KMS-11 (cell line): ENCODE measurements around the gene MAP2K5.

Source experiments
- H2AFZ ChIP-seq: fragments of 200-600 bp; sonication (generic); 2 replicates; pipeline ENCODE4 v1.6.1; 2016; ENCODE audit warnings: antibody characterized with exemption, mixed run types, low read depth
- H3K27ac ChIP-seq: fragments of 200-600 bp; sonication (generic); 2 replicates; pipeline ENCODE4 v1.6.1; 2016; ENCODE audit warnings: mild to moderate bottlenecking, mixed run types
- H3K27me3 ChIP-seq: fragments of 200-600 bp; sonication (generic); 2 replicates; pipeline ENCODE4 v1.6.1; 2017; ENCODE audit warnings: mild to moderate bottlenecking, low read depth, mixed run types, moderate library complexity; ENCODE audit not compliant: insufficient read depth
- H3K36me3 ChIP-seq: fragments of 200-600 bp; sonication (generic); 2 replicates; pipeline ENCODE4 v1.6.1; 2017; ENCODE audit warnings: mild to moderate bottlenecking, mixed run types; ENCODE audit not compliant: insufficient read depth
- H3K4me1 ChIP-seq: fragments of 200-600 bp; sonication (generic); 2 replicates; pipeline ENCODE4 v1.6.1; 2016; ENCODE audit warnings: mild to moderate bottlenecking, low read depth, mixed run types; ENCODE audit not compliant: poor library complexity, severe bottlenecking
- H3K4me2 ChIP-seq: fragments of 200-600 bp; sonication (generic); 2 replicates; pipeline ENCODE4 v1.7.0; 2016; ENCODE audit warnings: mild to moderate bottlenecking, mixed run types
- H3K4me3 ChIP-seq: fragments of 200-600 bp; sonication (generic); IDR thresholded peaks from 2 replicates; pipeline ENCODE4 v1.6.1; 2017; ENCODE audit warnings: low read depth, low read length, mixed read lengths; ENCODE audit not compliant: insufficient read depth
- H3K79me2 ChIP-seq: fragments of 200-600 bp; sonication (generic); 2 replicates; pipeline ENCODE4 v1.6.1; 2016; ENCODE audit warnings: low read depth, mixed run types; ENCODE audit not compliant: insufficient read depth
- H3K9ac ChIP-seq: fragments of 200-600 bp; sonication (generic); 2 replicates; pipeline ENCODE4 v1.6.1; 2016; ENCODE audit warnings: mild to moderate bottlenecking, mixed run types
- H4K20me1 ChIP-seq: fragments of 200-600 bp; sonication (generic); 2 replicates; pipeline ENCODE4 v1.6.1; 2016; ENCODE audit warnings: mild to moderate bottlenecking, mixed run types; ENCODE audit not compliant: insufficient read depth
- TF ChIP-seq, protein P1 (sequence below): fragments of 200-600 bp; sonication (generic); conservative IDR thresholded peaks from 2 replicates; pipeline ENCODE4 v1.6.1; 2017; ENCODE audit warnings: low read depth, mild to moderate bottlenecking, antibody characterized with exemption, low read length, moderate library complexity, mixed read lengths

Gene MAP2K5

GRCh38 chr15:67556976-67557570, 14.6 kb downstream of the MAP2K5 start:
- Histone ChIP-seq H2AFZ (no peak overlapping the region), H3K9ac (no peak overlapping the region), H3K4me3 (no peak overlapping the region), H3K4me2 (no peak overlapping the region), H4K20me1 (no peaks in the 10 kb centered on the region), H3K4me1 (no peaks in the 10 kb centered on the region), H3K27me3 (no peaks in the 10 kb centered on the region), H3K79me2 (no peaks in the 10 kb centered on the region), H3K36me3 (no peaks in the 10 kb centered on the region), H3K27ac (no peak overlapping the region)
- TF ChIP-seq, protein P1, sequence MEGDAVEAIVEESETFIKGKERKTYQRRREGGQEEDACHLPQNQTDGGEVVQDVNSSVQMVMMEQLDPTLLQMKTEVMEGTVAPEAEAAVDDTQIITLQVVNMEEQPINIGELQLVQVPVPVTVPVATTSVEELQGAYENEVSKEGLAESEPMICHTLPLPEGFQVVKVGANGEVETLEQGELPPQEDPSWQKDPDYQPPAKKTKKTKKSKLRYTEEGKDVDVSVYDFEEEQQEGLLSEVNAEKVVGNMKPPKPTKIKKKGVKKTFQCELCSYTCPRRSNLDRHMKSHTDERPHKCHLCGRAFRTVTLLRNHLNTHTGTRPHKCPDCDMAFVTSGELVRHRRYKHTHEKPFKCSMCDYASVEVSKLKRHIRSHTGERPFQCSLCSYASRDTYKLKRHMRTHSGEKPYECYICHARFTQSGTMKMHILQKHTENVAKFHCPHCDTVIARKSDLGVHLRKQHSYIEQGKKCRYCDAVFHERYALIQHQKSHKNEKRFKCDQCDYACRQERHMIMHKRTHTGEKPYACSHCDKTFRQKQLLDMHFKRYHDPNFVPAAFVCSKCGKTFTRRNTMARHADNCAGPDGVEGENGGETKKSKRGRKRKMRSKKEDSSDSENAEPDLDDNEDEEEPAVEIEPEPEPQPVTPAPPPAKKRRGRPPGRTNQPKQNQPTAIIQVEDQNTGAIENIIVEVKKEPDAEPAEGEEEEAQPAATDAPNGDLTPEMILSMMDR: no peak

- Histone ChIP-seq H3K4me1 (peaks cover under 1% of the 10 kb centered on the region), H3K4me3 (no peak overlapping the region), H3K27ac (no peak overlapping the region), H3K9ac (no peak overlapping the region), H4K20me1 (no peaks in the 10 kb centered on the region), H3K79me2 (no peaks in the 10 kb centered on the region), H3K4me2 (no peak overlapping the region), H2AFZ (no peak overlapping the region), H3K27me3 (no peaks in the 10 kb centered on the region), H3K36me3 (no peaks in the 10 kb centered on the region)
- TF ChIP-seq, protein P1: no peak
These were observed 16.0 kb downstream of the MAP2K5 start for GRCh38 chr15:67558502-67558901.

DNA sequence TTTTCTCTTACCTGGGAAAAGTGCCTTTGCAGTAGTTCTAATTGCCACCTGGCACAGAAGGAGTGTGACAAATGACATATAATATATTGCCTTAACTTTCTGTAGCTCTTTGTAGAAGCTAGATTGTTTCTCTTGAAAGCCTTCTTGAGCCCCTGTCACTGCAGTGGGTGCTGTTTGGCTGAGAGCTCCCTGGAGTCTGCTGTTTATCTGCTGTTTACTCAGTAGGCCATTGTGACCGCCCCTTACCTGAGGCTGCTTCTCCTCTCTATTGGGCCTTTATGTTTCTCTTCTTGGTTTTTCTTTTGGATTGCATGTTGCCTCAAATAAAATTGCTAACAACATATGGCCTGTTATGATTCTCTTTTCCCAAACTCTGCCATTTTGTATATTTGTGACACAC, 16.7 kb downstream of the MAP2K5 start:
- H3K4me3 ChIP-seq: no peak overlapping the region
- peaks cover 7% of the 10 kb centered on the region for H3K4me1 ChIP-seq
- no peak overlapping the region for H3K27ac ChIP-seq
- TF ChIP-seq, protein P1: no peak
- H3K36me3 ChIP-seq: no peaks in the 10 kb centered on the region
- H4K20me1 ChIP-seq: no peaks in the 10 kb centered on the region
- no peaks in the 10 kb centered on the region for H3K79me2 ChIP-seq
- H3K4me2 ChIP-seq: no peak overlapping the region
- no peak overlapping the region for H2AFZ ChIP-seq
- H3K27me3 ChIP-seq: no peaks in the 10 kb centered on the region
- no peak overlapping the region for H3K9ac ChIP-seq

- no peaks in the 10 kb centered on the region for H3K36me3 ChIP-seq
- no peaks in the 10 kb centered on the region for H4K20me1 ChIP-seq
- TF ChIP-seq, protein P1: no peak
- H3K4me1 ChIP-seq: peaks cover 12% of the 10 kb centered on the region
- H3K4me2 ChIP-seq: no peak overlapping the region
- no peak overlapping the region for H2AFZ ChIP-seq
- no peaks in the 10 kb centered on the region for H3K27me3 ChIP-seq
- H3K79me2 ChIP-seq: no peaks in the 10 kb centered on the region
- no peak overlapping the region for H3K9ac ChIP-seq
- no peak overlapping the region for H3K4me3 ChIP-seq
- H3K27ac ChIP-seq: no peak overlapping the region
These were observed 17.1 kb downstream of the MAP2K5 start for GRCh38 chr15:67559576-67559975.
